ENCODE results near the gene ZNF816. TPM values are rescaled to one million over a fixed set of nuclear protein-coding genes. Genes with fewer than 3 reads are reported as not detected.
"Not testable (repeated sequence)": the region's sequence is repeated elsewhere in the genome, so short reads cannot be mapped to it uniquely, and the experiment has no call there.

ZNF816 gene
- total RNA-seq, 1 donor from 2014 or later = 7.1 TPM

- Histone ChIP-seq H3K27ac (no peak overlapping the region), H3K36me3 (peaks cover 6 to 24% of the 10 kb centered on the region in 2 donors), H3K4me3 (no peak overlapping the region), H3K9me3 (no peaks in the 10 kb centered on the region), H3K27me3 (no peaks in the 10 kb centered on the region), H3K4me1 (no peaks in the 10 kb centered on the region)
- intact Hi-C loops (cut with DNase I) = no loop called here
- DNase-seq (ENCODE audit: low spot score in 2 of 2) = no peak
- no peak for TF ChIP-seq CTCF (IDR thresholded peaks at IDR 0.05)
These were observed 45.1 kb downstream of the ZNF816 start for GRCh38 chr19:52917531-52917930.

- H3K4me1 ChIP-seq = no peaks in the 10 kb centered on the region
- TF ChIP-seq CTCF (IDR thresholded peaks at IDR 0.05) = no peak
- intact Hi-C loops (cut with DNase I) = no loop called here
- no peak for DNase-seq (ENCODE audit: low spot score in 2 of 2)
- H3K4me3 ChIP-seq = no peak overlapping the region
- H3K36me3 ChIP-seq = peaks cover 41 to 47% of the 10 kb centered on the region in 2 donors
- no peaks in the 10 kb centered on the region for H3K27me3 ChIP-seq
- H3K9me3 ChIP-seq = peaks cover 0 to 27% of the 10 kb centered on the region in 2 donors
- H3K27ac ChIP-seq = no peak overlapping the region
These were observed 52.0 kb downstream of the ZNF816 start for GRCh38 chr19:52910648-52911047.

- H3K4me1 ChIP-seq; H3K27me3 ChIP-seq; H3K4me3 ChIP-seq; DNase-seq (ENCODE audit: low spot score in 2 of 2); H3K27ac ChIP-seq; intact Hi-C loops (cut with DNase I): not testable (repeated sequence)
- Histone ChIP-seq H3K9me3 (peaks cover 0 to 16% of the 10 kb centered on the region in 2 donors), H3K36me3 (peaks cover 19 to 24% of the 10 kb centered on the region in 2 donors)
These were observed 58.5 kb downstream of the ZNF816 start for GRCh38 chr19:52904052-52904780.

GRCh38 chr19:52901842-52902241 is 60.8 kb downstream of the ZNF816 start:
- Histone ChIP-seq H3K27me3 (no peaks in the 10 kb centered on the region), H3K27ac (no peak overlapping the region), H3K4me3 (no peak overlapping the region), H3K36me3 (peaks cover 4 to 6% of the 10 kb centered on the region in 2 donors), H3K4me1 (peaks cover 5% of the 10 kb centered on the region in 2 donors), H3K9me3 (no peaks in the 10 kb centered on the region)
- no peak for DNase-seq (ENCODE audit: low spot score in 2 of 2)
- intact Hi-C loops (cut with DNase I) = no loop called here
- TF ChIP-seq CTCF (IDR thresholded peaks at IDR 0.05) = no peak

Other genes starting within 250 kb of the ZNF816 start
- gene ZNF611, start 227.8 kb downstream of the ZNF816 start, total RNA-seq = 13.1 TPM
- gene ZNF600, start 176.1 kb downstream of the ZNF816 start, total RNA-seq = 4.8 TPM
- gene ZNF28, start 141.2 kb downstream of the ZNF816 start, total RNA-seq = 78.0 TPM
- gene ZNF468, start 105.3 kb downstream of the ZNF816 start, total RNA-seq = 5.2 TPM
- gene ZNF320, start 65.2 kb downstream of the ZNF816 start, total RNA-seq = not detected
- gene ZNF888, start 39.5 kb downstream of the ZNF816 start, total RNA-seq = 0.43 TPM
- not detected for gene ERVV-1, start 51.0 kb upstream of the ZNF816 start, total RNA-seq
- not detected for gene ERVV-2, start 81.9 kb upstream of the ZNF816 start, total RNA-seq
- 124 TPM for gene ZNF160, start 140.5 kb upstream of the ZNF816 start, total RNA-seq
- gene ZNF415, start 170.0 kb upstream of the ZNF816 start, total RNA-seq = 1.3 TPM
- gene ZNF347, start 196.2 kb upstream of the ZNF816 start, total RNA-seq = 18.7 TPM
- not detected for gene ZNF665, start 230.5 kb upstream of the ZNF816 start, total RNA-seq

All from ascending aorta (tissue), 2 donors.